SKM-1 (cell line): ENCODE results near the gene ANKRD53.

Experiments used
- DNase-seq: peaks from one replicate; lab custom pipeline; 2025; ENCODE audit not compliant: unreplicated experiment; lab: John Stamatoyannopoulos, UW

Gene ANKRD53

GRCh38 chr2:70964133-70964532 is 14.3 kb upstream of the ANKRD53 start:
- no peak for DNase-seq

- no peak for DNase-seq
These were observed 13.6 kb upstream of the ANKRD53 start for GRCh38 chr2:70964596-70965386.

GRCh38 chr2:70965506-70965905 is 12.9 kb upstream of the ANKRD53 start:
- DNase-seq, result no peak

GRCh38 chr2:70966681-70967080 is 11.7 kb upstream of the ANKRD53 start:
- no peak for DNase-seq

GRCh38 chr2:70967189-70967588 is 11.2 kb upstream of the ANKRD53 start:
- DNase-seq, result no peak

GRCh38 chr2:70974592-70974991 is 3.8 kb upstream of the ANKRD53 start:
- DNase-seq, result no peak

GRCh38 chr2:70975237-70975636 is 3.2 kb upstream of the ANKRD53 start:
- DNase-seq, result no peak

GRCh38 chr2:70977605-70978205 is 725 bp upstream of the ANKRD53 start:
- DNase-seq, result no peak

- DNase-seq, result no peak
These were observed 704 bp downstream of the ANKRD53 start for GRCh38 chr2:70979180-70979488.

GRCh38 chr2:70979626-70980025 is 1.2 kb downstream of the ANKRD53 start:
- DNase-seq, result no peak

- no peak for DNase-seq
These were observed 3.0 kb downstream of the ANKRD53 start for GRCh38 chr2:70981421-70981820.

- DNase-seq, result no peak
These were observed 3.7 kb downstream of the ANKRD53 start for GRCh38 chr2:70981866-70982810.

GRCh38 chr2:70982971-70983370 is 4.5 kb downstream of the ANKRD53 start:
- DNase-seq, result no peak

GRCh38 chr2:70983506-70984227 is 5.2 kb downstream of the ANKRD53 start:
- DNase-seq, result no peak

GRCh38 chr2:70984228-70984575 is 5.8 kb downstream of the ANKRD53 start:
- DNase-seq, result no peak

- DNase-seq, result no peak
These were observed 6.3 kb downstream of the ANKRD53 start for GRCh38 chr2:70984576-70985282.

- DNase-seq, result no peak
These were observed 6.9 kb downstream of the ANKRD53 start for GRCh38 chr2:70985283-70985688.

- no peak for DNase-seq
These were observed 7.5 kb downstream of the ANKRD53 start for GRCh38 chr2:70985956-70986355.

GRCh38 chr2:70986499-70987189 is 8.2 kb downstream of the ANKRD53 start:
- no peak for DNase-seq

GRCh38 chr2:70987386-70987785 is 9.0 kb downstream of the ANKRD53 start:
- no peak for DNase-seq
